Adrenal gland (tissue), 5 donors: ENCODE measurements around the gene PRKG1.

ENCODE experiments used
- CTCF ChIP-seq, 6 experiments: fragments of 450-650 bp in 4 of 6; fragments of 200-600 bp in 2 of 6; sonication (generic) in 1 of 6; IDR thresholded peaks; 1 replicate in 5 of 6; 2 replicates in 1 of 6; pipeline versions ENCODE4 v1.5.1 to v1.8.0; 2016 to 2021; ENCODE audit warnings: antibody characterized with exemption in 6 of 6, mild to moderate bottlenecking in 2 of 6, moderate library complexity in 1 of 6
- POLR2A ChIP-seq, 2 donors: fragments of 450-650 bp; IDR thresholded peaks; one replicate each; pipeline ENCODE4 v1.6.1; 2017; ENCODE audit warnings: antibody characterized with exemption in 2 of 2, mild to moderate bottlenecking in 2 of 2, moderate library complexity in 1 of 2
- donor health status: DM: no; HTN: no; CAD: no.

GRCh38 chr10:51139176-51139575 is 64.9 kb downstream of the PRKG1 start:
- TF ChIP-seq POLR2A (IDR thresholded peaks at IDR 0.05) (no peak), CTCF (IDR thresholded peaks at IDR 0.05) (no peak)
